Heart left ventricle (tissue), 13 donors: ENCODE measurements around the gene HOXA3.

ENCODE experiments used
- POLR2A ChIP-seq, 2 donors: fragments of 450-650 bp; IDR thresholded peaks; one replicate each; pipeline ENCODE4 v1.6.1; 2017; ENCODE audit warnings: antibody characterized with exemption in 2 of 2, mild to moderate bottlenecking in 2 of 2, moderate library complexity in 2 of 2
- TF ChIP-seq, protein P1 (sequence below), 12 donors: fragments of 200-600 bp; sonication (generic) in 4 of 12; IDR thresholded peaks; one replicate each; pipeline versions ENCODE4 v1.5.0 to v1.8.0; 2018 to 2022; ENCODE audit warnings: antibody characterized with exemption in 12 of 12, mild to moderate bottlenecking in 5 of 12
- donor health status: ischemic (EF 13 %, LVEDD 7.1; RV severe dilation, severe dysfunction).
- donor health status: DM: no; HTN: yes; CAD: no.
- donor health status: DM: no; HTN: no; CAD: no.
- donor health status: ischemic (EF 25% LVEDD 6.9; RV normal size, moderate dysfunction).
- donor health status: ischemic (EF 25% LVEDD 5.7; RV mildly dilated, moderate dysfunction).
- donor health status: ischemic (EF 35%, LVEDD 5.7; RV mildly dilated, moderate dysfunction).
- donor health status: nonischemic (EF 11% LVEDD 7.7; RV severe dilation, severe dysfunction).
- donor health status: DM: yes; HTN: yes; CAD: no.
- donor health status: PGD.
- donor health status: ischemic (EF 29% LVEDD 5.4; RV normal size, mild dysfunction).
- donor health status: nonischemic (EF 23%, LVEDD 6.1; RV moderate dilation, normal function).

DNA sequence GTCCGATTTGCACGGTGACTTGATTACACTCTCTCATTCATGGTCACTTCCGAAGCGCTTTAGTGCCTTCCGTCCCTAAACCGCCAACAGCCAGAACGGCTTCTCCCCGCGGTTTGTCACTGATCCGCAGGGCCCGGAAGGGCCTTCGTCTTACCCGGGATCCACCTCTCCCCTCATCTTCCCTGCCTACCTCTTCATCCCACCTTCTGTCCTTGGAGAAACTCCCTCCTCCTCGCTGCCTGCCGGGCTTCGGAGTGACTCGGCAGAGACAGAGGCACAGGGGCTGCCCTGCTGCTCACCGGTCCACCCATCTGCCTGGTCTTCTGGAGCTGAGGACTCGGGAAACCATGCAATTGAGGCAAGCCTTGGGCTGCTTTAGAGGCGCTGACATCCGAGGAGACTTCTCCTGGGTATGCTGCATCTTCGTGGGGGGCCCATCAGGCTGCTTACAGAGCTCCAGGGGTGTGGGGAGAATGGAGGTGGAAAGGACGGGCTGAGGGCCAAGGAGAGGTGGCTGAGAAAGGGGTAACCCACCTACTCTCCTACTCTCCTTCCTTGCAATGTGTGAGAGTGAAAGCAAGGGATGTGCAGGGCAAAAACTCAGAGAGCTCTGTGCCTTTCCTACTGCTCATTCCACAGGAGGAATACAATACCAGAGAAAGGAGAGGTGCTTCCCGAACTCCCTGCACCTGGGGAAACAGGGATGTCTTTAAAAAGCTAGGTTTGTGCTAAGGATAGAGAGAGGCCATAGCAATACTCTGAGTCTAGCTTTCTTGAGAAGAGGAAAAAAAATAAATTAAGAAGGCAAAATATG lies 33.7 kb upstream of the HOXA3 start:
- TF ChIP-seq, protein P1, sequence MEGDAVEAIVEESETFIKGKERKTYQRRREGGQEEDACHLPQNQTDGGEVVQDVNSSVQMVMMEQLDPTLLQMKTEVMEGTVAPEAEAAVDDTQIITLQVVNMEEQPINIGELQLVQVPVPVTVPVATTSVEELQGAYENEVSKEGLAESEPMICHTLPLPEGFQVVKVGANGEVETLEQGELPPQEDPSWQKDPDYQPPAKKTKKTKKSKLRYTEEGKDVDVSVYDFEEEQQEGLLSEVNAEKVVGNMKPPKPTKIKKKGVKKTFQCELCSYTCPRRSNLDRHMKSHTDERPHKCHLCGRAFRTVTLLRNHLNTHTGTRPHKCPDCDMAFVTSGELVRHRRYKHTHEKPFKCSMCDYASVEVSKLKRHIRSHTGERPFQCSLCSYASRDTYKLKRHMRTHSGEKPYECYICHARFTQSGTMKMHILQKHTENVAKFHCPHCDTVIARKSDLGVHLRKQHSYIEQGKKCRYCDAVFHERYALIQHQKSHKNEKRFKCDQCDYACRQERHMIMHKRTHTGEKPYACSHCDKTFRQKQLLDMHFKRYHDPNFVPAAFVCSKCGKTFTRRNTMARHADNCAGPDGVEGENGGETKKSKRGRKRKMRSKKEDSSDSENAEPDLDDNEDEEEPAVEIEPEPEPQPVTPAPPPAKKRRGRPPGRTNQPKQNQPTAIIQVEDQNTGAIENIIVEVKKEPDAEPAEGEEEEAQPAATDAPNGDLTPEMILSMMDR (IDR thresholded peaks at IDR 0.05) = no peak
- TF ChIP-seq POLR2A (IDR thresholded peaks at IDR 0.05) = no peak
